ENCODE measurements around the gene SUMO4.

GRCh38 chr6:149397384-149397783, 2.7 kb upstream of the SUMO4 start:
- TF ChIP-seq CTCF (IDR thresholded peaks at IDR 0.05 in 4 of 5, conservative IDR thresholded peaks at IDR 0.05 in 1 of 5), result no peak
- TF ChIP-seq POLR2A (IDR thresholded peaks at IDR 0.05), result no peak

Data from gastrocnemius medialis (tissue), 4 donors.